Neural cell (in vitro differentiated cells): ENCODE data around the gene TPM1. TPM values are rescaled to one million over a fixed set of nuclear protein-coding genes. Genes with fewer than 3 reads are reported as not detected.
"Not testable (repeated sequence)": the region's sequence is repeated elsewhere in the genome, so short reads cannot be mapped to it uniquely, and the experiment has no call there.

Source experiments
- H2AFZ ChIP-seq: fragments of 200-600, 300-800 bp; sonication (generic), shearing (Covaris generic); 2 replicates; pipeline ENCODE4 v1.6.0; 2014; ENCODE audit warnings: low read depth, mild to moderate bottlenecking, antibody characterized with exemption, low read length, moderate library complexity
- H3F3A ChIP-seq: fragments of 200-600 bp; shearing (Covaris generic); 2 replicates; pipeline ENCODE4 v1.6.1; 2016; ENCODE audit warnings: mild to moderate bottlenecking, moderate library complexity, mixed read lengths, antibody characterized with exemption, low read length; ENCODE audit not compliant: insufficient read depth, poor library complexity, severe bottlenecking
- H3K27ac ChIP-seq: fragments of 200-600, 300-800 bp; sonication (generic), shearing (Covaris generic); 2 replicates; pipeline ENCODE4 v1.5.1; 2014; ENCODE audit warnings: mild to moderate bottlenecking, low read length, moderate library complexity
- H3K27me3 ChIP-seq: fragments of 300-800, 200-600 bp; sonication (generic), shearing (Covaris generic); 2 replicates; pipeline ENCODE4 v1.6.0; 2014; ENCODE audit warnings: mild to moderate bottlenecking, low read depth, low read length, moderate library complexity; ENCODE audit not compliant: insufficient read depth
- H3K36me3 ChIP-seq: fragments of 300-800, 200-600 bp; sonication (generic), shearing (Covaris generic); 2 replicates; pipeline ENCODE4 v1.5.1; 2014; ENCODE audit warnings: mild to moderate bottlenecking, antibody characterized with exemption, low read length, moderate library complexity; ENCODE audit not compliant: insufficient read depth
- H3K4me2 ChIP-seq: fragments of 300-800, 200-600 bp; sonication (generic), shearing (Covaris generic); 2 replicates; pipeline ENCODE4 v1.6.0; 2014; ENCODE audit warnings: mild to moderate bottlenecking, low read length
- H3K4me3 ChIP-seq: fragments of 300-800, 200-600 bp; sonication (generic), shearing (Covaris generic); 2 replicates; pipeline ENCODE4 v1.5.1; 2014; ENCODE audit warnings: mild to moderate bottlenecking, low read length, moderate library complexity
- H3K79me2 ChIP-seq: fragments of 200-600 bp; shearing (Covaris generic); replicated peaks from 2 replicates; pipeline ENCODE4 v1.6.0; 2014; ENCODE audit warnings: mild to moderate bottlenecking, low read length, moderate library complexity; ENCODE audit not compliant: insufficient read depth
- H3K9ac ChIP-seq: fragments of 300-800, 200-600 bp; sonication (generic), shearing (Covaris generic); 2 replicates; pipeline ENCODE4 v1.6.1; 2016; ENCODE audit warnings: mild to moderate bottlenecking, low read length, mixed read lengths
- H3K9me2 ChIP-seq: fragments of 200-600 bp; shearing (Covaris generic); 2 replicates; pipeline ENCODE4 v1.6.1; 2016; ENCODE audit warnings: mild to moderate bottlenecking, low read length, mixed read lengths; ENCODE audit not compliant: insufficient read depth
- H3K9me3 ChIP-seq: fragments of 200-600, 300-800 bp; sonication (generic), shearing (Covaris generic); 2 replicates; pipeline ENCODE4 v1.6.1; 2016; ENCODE audit warnings: mild to moderate bottlenecking, mixed run types, low read length, moderate library complexity, mixed read lengths
- H4K20me1 ChIP-seq: fragments of 200-600 bp; shearing (Covaris generic); 2 replicates; pipeline ENCODE4 v1.6.1; 2016; ENCODE audit warnings: mild to moderate bottlenecking, mixed run types; ENCODE audit not compliant: insufficient read depth
- EP300 ChIP-seq: fragments of 450-650 bp; conservative IDR thresholded peaks from 2 replicates; pipeline ENCODE4 v1.6.1; 2014; ENCODE audit warnings: antibody characterized with exemption, mild to moderate bottlenecking, moderate library complexity; ENCODE audit not compliant: poor library complexity, severe bottlenecking
- EZH2 ChIP-seq: fragments of 200-600, 300-800 bp; shearing (Covaris generic), sonication (generic); IDR thresholded peaks from 2 replicates; pipeline ENCODE4 v1.6.1; 2014; ENCODE audit warnings: antibody characterized with exemption, low read length, borderline replicate concordance, mild to moderate bottlenecking; ENCODE audit not compliant: insufficient read depth, poor library complexity, severe bottlenecking
- MXI1 ChIP-seq: fragments of 450-650 bp; conservative IDR thresholded peaks from 2 replicates; pipeline ENCODE4 v1.6.1; 2014; ENCODE audit warnings: antibody characterized with exemption, mild to moderate bottlenecking; ENCODE audit not compliant: poor library complexity, severe bottlenecking
- POLR2AphosphoS5 ChIP-seq: IDR thresholded peaks from 2 replicates; pipeline ENCODE4 v1.6.1; 2012
- RAD21 ChIP-seq: fragments of 450-650 bp; conservative IDR thresholded peaks from 2 replicates; pipeline ENCODE4 v1.6.1; 2014; ENCODE audit warnings: antibody characterized with exemption, mild to moderate bottlenecking, moderate library complexity
- SMC3 ChIP-seq: fragments of 450-650 bp; conservative IDR thresholded peaks from 2 replicates; pipeline ENCODE4 v1.6.1; 2014; ENCODE audit warnings: antibody characterized with exemption, mild to moderate bottlenecking, moderate library complexity; ENCODE audit not compliant: poor library complexity
- TAF1 ChIP-seq: IDR thresholded peaks from 2 replicates; pipeline ENCODE4 v1.6.1; 2012; ENCODE audit warnings: low read depth
- polyA minus RNA-seq: library from RNA; depleted of rRNA, polyadenylated mRNA; stranded (reverse); fragments of >200 nt; gene quantifications from 2 replicates; pipeline ENCODE4 v1.2.3, GENCODE V29; 2014
- polyA plus RNA-seq: library from polyadenylated mRNA; depleted of rRNA; stranded (reverse); fragments of >200 nt; gene quantifications from 2 replicates; pipeline ENCODE4 v1.2.3, GENCODE V29; 2014
- TF ChIP-seq, protein P1 (sequence below): fragments of 450-650 bp; IDR thresholded peaks from 2 replicates; pipeline ENCODE4 v1.5.1; 2014; ENCODE audit warnings: antibody characterized with exemption, mild to moderate bottlenecking, moderate library complexity; ENCODE audit not compliant: poor library complexity, severe bottlenecking

Gene TPM1
- polyA plus RNA-seq = 254 and 273 TPM in 2 replicates
- 165 and 219 TPM in 2 replicates for polyA minus RNA-seq

DNA sequence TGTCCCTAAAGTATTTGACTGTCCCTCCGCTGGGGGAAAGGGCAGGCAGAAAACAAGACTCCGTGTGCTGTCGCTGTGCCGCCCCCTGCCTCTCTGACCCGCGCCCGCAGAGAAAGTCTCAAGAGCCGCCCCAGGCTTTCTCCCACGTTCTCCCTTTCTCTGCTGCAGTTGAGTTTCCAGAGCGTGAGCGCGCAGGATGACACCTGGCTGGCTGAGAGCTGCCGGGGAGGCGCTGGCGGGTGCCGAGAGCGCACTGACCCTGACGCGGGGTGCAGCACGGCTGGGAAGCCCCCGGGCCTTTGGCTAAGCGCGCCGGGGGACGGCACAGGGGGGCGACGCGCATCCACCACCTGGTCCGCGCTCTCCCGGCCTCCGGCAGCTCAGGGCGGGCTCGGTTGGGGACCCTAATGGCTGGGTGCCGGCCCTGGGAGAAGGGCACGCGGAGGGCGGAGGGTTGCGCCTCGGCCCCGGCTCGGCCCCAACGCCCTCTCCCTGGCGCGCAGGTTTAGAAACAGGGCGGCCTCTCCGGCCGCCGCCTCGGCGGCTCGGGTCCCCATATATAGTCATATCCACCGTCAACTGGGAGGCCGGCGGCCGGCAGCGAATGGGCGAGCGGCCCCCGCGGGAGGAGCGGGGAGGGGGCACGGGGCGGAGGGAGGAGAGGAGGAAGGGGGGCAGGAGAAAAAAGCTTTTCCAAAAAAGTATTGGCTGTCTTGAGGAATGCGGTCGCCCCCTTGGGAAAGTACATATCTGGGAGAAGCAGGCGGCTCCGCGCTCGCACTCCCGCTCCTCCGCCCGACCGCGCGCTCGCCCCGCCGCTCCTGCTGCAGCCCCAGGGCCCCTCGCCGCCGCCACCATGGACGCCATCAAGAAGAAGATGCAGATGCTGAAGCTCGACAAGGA lies at the start of gene TPM1:
Gene TPM1 (plus strand): TSS at position 774 of the 903 bp plus-strand sequence. CDS start 83 bp downstream, at position 857.
- Histone ChIP-seq H3K9ac (peak within 1 kb of the TSS; percentile 75), H4K20me1 (no peaks in the 10 kb centered on the region), H3K4me2 (peak within 1 kb of the TSS; percentile 75), H3K4me3 (peak within 1 kb of the TSS; percentile 87), H3K79me2 (peaks cover 37% of the 10 kb centered on the region), H2AFZ (peak within 1 kb of the TSS; percentile 34), H3F3A (peaks cover 3% of the 10 kb centered on the region), H3K27ac (peak within 1 kb of the TSS; percentile 57), H3K9me2 (no peaks in the 10 kb centered on the region), H3K9me3 (no peaks in the 10 kb centered on the region), H3K27me3 (peaks cover 13% of the 10 kb centered on the region), H3K36me3 (no peaks in the 10 kb centered on the region)
- TF ChIP-seq EP300 = no peak
- no peak for TF ChIP-seq TAF1
- TF ChIP-seq, protein P1, sequence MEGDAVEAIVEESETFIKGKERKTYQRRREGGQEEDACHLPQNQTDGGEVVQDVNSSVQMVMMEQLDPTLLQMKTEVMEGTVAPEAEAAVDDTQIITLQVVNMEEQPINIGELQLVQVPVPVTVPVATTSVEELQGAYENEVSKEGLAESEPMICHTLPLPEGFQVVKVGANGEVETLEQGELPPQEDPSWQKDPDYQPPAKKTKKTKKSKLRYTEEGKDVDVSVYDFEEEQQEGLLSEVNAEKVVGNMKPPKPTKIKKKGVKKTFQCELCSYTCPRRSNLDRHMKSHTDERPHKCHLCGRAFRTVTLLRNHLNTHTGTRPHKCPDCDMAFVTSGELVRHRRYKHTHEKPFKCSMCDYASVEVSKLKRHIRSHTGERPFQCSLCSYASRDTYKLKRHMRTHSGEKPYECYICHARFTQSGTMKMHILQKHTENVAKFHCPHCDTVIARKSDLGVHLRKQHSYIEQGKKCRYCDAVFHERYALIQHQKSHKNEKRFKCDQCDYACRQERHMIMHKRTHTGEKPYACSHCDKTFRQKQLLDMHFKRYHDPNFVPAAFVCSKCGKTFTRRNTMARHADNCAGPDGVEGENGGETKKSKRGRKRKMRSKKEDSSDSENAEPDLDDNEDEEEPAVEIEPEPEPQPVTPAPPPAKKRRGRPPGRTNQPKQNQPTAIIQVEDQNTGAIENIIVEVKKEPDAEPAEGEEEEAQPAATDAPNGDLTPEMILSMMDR = peak; percentile 48
- TF ChIP-seq RAD21 = peak; percentile 55
- TF ChIP-seq POLR2AphosphoS5 = peak; percentile 56
- peak; percentile 65 for TF ChIP-seq MXI1
- TF ChIP-seq SMC3 = peak; percentile 61

DNA sequence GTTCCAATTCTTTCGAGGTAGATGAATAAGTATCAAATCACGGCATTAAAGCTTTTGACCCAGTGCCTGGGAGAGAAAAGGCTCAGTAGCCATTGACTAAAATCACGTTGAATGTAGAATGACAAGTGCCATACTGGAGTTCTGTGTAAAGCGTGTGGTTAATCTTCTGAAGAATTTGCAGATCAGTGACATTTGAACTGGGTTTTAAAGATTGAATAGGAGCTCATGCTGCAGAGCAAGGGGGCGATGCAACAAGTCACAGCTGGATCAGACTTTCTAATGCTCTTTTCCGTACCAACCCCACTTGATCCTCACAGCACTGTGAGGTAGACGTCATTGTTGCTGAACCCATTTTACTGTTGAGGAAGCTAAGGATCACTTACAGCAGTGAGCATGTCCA lies 49.5 kb upstream of the TPM1 start:
- H3K9me3 ChIP-seq = no peaks in the 10 kb centered on the region
- no peaks in the 10 kb centered on the region for H3K9me2 ChIP-seq
- H3K9ac ChIP-seq = no peak overlapping the region
- no peak overlapping the region for H3K4me2 ChIP-seq
- no peak overlapping the region for H3K27ac ChIP-seq
- H3K79me2 ChIP-seq = no peaks in the 10 kb centered on the region
- no peak overlapping the region for H2AFZ ChIP-seq
- no peaks in the 10 kb centered on the region for H3F3A ChIP-seq
- H3K27me3 ChIP-seq = no peaks in the 10 kb centered on the region
- TF ChIP-seq MXI1 = no peak
- no peak for TF ChIP-seq POLR2AphosphoS5
- no peak for TF ChIP-seq EZH2
- TF ChIP-seq EP300 = no peak
- no peak for TF ChIP-seq SMC3
- H3K4me3 ChIP-seq = no peak overlapping the region
- no peaks in the 10 kb centered on the region for H3K36me3 ChIP-seq
- H4K20me1 ChIP-seq = no peaks in the 10 kb centered on the region

DNA sequence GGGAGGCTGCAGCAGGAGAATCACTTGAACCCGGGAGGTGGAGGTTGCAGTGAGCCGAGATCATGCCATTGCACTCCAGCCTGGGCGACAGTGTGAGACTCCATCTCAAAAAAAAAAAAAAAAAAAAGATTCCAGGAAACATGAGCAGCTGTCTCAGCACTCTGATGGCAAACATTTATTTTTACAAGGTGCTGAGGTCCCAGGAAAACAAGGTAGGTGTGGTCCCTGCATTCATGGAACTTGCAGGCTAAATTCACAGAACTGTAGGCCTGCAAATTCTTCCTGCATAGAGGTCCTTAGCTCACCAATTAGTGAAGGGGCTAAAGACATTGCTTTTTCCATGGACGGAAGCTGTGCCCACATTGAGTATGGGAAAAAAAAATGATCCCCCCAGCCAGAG lies 48.9 kb upstream of the TPM1 start:
- not testable (repeated sequence) for H2AFZ ChIP-seq, H3K9ac ChIP-seq, H3F3A ChIP-seq, H3K4me3 ChIP-seq, H3K27ac ChIP-seq, H3K36me3 ChIP-seq, H3K27me3 ChIP-seq, H3K4me2 ChIP-seq, H3K9me2 ChIP-seq, H3K79me2 ChIP-seq, H3K9me3 ChIP-seq, H4K20me1 ChIP-seq
